ENCODE results near the gene MPPED1.

MPPED1 gene

GRCh38 chr22:43529934-43530333, 118.1 kb downstream of the MPPED1 start:
- DNase-seq, result no peak

DNA sequence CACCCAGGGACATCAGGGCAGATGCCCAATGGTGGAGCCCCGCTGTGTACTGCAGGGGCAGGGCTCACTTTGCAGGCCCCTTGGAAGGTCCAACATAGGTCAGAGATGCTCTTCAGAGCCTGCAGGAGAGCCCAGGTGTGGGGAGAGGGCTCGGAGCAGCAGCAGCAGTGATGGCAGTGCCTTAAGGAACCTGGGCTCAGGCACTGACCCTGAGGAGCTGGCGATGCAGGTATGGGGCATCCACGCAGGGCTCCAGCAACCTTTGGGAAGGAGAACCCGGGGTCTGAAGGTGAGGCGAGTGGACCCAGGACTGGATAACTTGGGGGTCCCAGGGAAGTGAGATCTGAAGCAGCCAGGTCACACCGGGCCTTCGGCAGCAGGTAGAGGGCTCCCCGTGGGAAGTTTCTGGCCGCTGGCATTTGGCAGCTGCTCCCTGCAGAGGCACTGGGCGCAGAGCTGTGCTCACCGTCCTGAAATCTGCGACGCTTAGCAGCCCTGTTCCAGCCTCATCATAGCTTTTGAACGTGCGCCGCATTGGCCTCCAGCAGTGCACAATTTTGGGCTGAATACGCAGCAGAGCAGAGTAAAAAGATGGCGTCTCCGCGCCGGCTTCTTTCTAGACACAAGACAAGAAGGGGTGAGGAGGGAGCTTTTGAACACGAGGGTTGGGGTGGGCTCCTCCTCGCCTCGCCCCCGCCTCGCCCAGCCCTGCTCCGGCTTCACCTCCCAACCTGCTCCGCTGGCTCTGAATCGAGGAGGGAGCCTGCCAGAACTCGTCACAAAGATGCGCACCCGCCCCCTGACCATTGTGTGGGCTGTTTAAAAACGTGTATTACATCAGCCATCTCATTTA, 118.8 kb downstream of the MPPED1 start:
- DNase-seq, result no peak

- no peak for DNase-seq
Measured at GRCh38 chr22:43531651-43532050, 119.8 kb downstream of the MPPED1 start.

DNA sequence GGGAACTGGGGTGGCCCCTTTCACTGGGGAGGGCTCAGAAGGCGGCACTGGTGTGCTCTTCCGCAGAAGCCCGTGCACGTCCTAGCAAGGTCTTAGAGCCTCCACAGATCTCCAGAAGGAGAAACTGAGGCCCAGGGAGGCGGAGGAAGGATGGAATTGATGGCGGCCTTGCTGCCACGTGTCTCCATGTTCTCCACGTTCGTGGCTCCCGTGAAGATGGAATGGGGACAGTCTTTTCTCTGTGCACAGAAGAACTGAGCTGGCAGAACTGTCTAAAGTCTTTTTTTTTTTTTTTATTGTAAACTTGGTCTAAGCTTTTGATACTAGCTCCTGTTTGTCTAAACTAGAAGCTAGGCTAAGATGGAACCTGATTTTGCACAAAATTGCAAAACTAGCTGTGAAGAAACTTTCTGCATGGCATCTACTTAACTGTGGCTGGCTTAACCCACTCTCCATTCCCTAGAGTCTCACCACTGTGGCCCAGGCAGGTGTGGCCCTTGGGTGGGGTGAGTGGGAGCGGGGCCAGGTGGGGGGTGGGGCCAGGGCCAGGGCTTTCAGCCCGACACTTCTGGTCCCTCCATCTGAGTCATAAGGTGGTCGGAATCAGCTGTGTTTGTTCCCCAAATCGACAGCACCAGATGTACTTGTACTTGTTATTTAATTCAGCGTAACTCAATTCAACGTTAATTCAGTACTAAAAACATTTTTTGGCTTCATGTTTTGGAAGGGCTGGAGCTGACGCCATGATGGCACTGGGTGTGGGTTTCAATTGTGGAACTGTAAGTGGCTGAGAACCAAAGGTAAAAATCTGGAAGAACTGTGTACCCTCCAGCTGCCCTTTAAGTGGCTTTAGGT, 120.7 kb downstream of the MPPED1 start:
- no peak for DNase-seq

DNA sequence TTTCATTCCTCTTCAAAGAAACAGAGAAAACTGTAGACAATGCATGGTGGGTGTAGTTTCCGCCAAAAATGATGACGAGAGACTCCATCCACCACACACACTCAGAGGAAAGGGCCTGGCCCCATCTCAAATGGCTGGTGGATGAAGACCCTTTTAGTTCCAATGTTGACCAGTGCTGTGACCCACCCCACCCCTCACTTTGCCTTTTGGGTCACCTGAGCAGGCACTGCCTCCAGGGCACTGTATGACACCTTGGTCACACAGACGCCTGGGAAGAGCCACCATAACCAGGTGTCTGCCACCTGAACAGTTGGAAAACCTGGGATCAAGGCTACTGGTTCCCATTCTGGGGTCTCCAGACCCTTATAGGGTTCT, 121.3 kb downstream of the MPPED1 start:
- DNase-seq, result no peak

DNA sequence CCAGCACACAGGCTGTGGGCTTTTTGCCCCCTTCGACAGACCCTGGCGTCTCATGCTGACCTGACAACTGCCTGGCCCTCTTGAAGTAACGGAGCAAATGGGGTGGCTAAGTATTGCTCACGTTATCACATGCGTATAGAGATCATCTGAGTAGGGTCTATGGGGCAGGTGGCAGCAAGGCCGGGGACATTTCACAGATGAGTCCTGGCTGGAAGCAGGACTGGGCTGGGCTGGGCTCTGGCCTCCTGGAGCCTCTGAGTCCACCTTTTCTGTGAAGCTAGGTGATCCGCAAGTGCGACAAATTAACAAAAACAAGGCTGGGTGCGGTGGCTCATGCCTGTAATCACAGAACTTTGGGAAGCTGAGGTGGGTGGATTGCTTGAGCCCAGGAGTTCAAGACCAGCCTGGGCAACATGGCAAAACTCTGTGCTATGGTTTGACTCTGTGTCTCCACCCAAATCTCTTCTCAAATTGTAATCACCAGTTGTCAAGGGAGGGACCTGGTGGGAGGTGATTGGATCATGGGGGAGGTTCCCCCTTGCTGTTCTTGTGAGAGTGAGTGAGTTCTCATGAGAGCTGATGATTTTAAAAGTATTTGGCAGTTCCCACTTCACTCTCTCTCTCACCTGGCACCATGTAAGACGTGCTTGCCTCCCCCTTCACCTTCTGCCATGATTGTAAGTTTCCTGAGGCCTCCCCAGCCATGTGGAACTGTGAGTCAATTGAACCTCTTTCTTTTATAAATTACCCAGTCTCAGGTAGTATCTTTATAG, 122.0 kb downstream of the MPPED1 start:
- DNase-seq, result no peak

DNA sequence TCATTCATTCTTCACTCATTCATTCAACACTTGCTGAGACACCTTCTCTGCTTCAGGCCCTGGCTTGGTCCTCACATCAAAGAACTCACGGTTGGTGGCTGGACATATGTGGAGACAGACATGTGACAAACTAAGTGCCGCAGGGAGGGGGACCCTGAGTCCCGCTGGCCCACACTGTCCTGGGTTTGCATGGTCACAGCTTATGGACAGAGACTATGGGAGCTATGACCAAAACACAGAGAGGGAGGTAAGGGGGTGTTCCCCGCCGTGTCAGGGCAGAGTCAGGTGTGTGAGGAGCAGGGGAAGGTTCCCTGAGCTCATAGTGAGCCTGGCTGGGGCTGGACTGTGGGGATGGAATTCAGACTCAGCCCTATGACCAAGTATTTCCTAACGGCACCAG, 123.1 kb downstream of the MPPED1 start:
- DNase-seq, result no peak

- DNase-seq, result no peak
Measured at GRCh38 chr22:43535336-43535735, 123.5 kb downstream of the MPPED1 start.

DNA sequence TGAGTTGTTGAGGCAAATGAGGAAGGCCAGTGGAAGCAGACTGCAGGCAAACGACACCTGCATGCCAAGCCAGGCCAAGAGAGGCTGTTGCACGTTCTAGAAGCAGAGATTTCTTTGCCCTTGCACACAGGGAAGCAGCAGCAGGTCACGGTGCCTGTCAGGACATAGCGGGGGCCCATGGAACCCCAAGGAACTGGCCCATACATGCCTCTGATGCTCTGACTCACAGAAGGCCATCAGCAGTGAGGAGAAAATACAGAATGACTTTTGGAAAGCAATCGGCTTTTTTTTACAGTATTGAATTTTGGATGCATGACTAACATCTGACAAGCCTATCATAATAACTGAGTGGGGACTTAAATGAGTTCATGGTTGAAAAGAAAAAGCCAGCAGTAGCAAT, 123.9 kb downstream of the MPPED1 start:
- no peak for DNase-seq

DNA sequence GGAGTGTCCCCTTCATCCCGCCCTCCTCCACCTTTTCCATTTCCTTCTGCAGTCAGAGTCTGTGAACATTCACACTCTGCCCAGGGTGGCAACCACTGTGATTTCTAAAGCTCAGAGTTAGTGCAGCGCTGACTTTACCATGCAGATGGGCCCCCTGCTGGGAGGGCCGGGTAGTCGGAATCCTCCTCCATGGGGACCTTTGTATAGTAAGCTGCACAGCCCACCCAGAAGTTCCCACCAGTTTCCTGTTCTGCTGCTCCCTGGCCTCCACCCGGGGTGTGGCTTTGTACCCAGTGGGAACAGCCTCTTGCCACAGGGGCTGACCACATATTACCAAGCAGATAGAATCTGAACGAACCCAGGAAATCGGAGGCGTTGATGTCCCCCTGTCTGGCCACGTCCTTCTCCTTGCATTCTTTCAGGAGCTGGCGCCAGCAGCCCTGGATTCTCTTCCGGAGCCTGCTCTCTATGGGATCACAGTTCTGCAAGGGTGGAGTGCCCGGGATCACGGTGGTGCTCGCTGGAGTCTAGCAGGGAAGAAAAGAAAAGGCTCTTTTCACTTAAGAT, 125.3 kb downstream of the MPPED1 start:
- no peak for DNase-seq

DNA sequence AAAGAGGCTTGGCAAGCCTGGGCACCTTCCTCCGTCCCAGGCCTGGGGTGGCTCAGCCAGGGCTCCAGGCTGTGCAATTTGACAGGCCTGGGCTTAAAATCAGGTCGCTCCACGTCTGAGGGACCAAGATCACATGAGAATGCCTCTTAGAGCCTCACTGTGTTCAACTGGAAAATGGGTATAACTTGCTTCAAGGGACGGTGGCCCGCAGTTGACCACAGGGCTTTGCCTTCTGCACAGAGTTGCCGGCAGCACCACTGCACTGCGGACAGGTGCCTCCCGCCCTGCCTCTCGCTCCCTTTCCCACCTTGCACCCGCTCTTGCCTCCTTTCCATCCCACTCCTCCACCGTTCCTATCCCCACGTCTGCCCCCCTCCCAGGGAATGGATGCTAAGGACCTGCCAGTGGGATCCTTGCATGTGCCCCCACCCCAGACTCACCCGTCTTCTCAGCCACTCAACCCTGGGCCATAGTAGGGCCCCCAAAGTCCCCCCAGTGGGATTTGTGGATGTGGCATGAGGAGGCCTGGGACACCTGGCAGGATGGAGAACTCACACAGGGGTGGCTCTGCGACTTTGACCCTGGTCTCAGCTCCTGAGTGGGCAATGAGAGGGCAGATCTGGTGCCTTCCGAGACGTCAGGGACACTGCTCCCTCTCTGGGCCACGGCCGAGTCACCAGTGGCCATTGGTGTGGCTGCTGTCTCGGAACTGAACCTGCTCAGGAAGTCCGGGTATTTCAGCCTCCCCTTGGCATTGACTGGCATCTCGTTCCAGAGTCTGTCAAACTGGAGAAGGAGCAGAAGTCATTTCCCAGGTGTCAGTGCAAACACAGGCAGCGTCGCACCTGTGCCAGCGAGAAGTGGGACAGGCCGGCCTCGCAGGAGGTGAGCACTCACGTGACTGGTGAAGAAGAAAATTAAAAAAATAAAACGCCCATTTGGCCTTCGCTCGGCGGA, 128.0 kb downstream of the MPPED1 start:
- no peak for DNase-seq

- no peak for DNase-seq
Measured at GRCh38 chr22:43540529-43540923, 128.7 kb downstream of the MPPED1 start.

- no peak for DNase-seq
Measured at GRCh38 chr22:43541022-43541421, 129.2 kb downstream of the MPPED1 start.

GRCh38 chr22:43541462-43542407, 129.9 kb downstream of the MPPED1 start:
- DNase-seq, result no peak

- DNase-seq, result no peak
Measured at GRCh38 chr22:43542681-43543521, 131.1 kb downstream of the MPPED1 start.

DNA sequence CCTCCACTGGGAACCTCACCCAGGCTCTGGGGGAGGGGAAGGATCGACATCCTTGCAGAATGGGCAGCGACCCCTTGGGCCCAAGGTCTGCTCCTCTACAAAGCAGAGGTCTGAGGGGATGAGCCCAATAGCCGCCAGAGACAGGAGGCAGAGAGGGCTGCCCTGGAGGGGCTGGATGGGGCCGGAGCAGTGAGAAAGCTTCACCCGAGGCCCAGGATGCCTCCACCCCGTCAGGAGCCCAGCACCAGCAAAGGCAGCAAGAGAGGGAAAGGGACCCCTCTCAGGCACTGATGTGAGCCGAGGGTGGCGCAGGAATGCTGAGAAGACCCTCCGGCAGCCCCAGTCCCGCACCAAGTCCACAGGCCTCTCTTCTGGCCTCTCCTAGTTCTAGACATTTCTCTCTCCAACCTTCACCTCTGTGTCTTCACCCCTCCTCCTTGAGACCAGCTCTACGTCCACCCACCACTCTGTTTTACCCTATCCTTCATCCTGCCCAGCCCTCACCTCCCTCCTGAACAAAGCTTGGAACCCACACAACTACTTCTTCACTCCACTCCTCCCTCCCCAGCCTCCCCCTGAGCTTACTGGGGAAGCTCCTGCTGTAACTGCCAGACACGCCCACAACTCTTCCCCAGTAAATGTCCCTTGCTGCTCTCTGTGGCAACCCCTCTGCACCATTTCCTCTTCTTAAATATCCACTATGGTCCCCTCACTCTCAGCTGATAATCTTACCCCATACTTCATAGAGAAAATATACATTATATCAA, 131.9 kb downstream of the MPPED1 start:
- no peak for DNase-seq

DNA sequence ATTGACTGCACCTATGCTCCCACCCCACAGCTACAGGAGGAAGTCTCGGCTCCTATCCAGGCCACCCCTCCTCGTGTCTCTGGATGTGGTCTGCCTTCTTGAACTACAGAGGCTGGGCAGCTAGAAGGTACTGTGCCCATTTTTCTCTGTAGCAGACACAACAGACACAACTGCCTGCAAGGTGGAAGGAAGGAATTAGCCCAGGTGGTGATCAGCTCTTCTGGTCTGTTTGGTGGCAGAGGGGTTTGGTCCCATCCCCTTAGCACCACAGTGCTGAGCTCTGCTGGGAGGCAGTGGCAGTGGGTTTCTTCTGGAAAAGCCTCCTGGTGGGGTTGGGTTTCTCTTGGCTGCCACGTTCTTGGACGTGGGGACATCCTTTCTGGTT, 132.5 kb downstream of the MPPED1 start:
- DNase-seq, result no peak

DNA sequence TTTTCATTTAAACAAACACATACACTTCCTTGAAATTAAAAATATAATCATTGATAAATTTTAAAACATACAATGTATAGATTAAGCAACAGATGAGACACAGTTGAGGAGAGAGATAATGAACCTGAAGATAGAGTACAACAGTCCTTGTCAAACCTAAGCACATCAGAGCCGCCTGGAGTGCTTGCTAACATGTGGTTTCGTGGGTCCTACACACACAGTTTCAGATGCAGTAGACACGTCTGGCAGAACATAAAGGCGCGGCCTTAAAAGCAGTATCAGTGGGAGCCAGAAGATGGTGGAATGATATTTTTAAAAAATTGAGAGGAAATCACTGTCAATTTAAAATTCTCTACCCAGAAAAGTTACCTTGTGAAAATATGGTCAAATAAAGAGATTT, 134.4 kb downstream of the MPPED1 start:
- no peak for DNase-seq

Measured in stimulated activated CD4-positive, alpha-beta T cell treated with anti-CD3 and anti-CD28 coated beads, Interleukin-2, amount 100 ng/mL, for 48 hours (primary cell).